NCI-H2196 treated with DMSO at 0.1 percent for 48 hours (cell line): ENCODE measurements around the gene SDK2.

Experiments used
- DNase-seq: peaks from one replicate; lab custom pipeline; 2025; ENCODE audit not compliant: unreplicated experiment; lab: John Stamatoyannopoulos, UW

SDK2 gene

GRCh38 chr17:73431401-73432205 is 212.6 kb downstream of the SDK2 start:
- DNase-seq, result no peak

- DNase-seq, result no peak
Measured at GRCh38 chr17:73430848-73431247, 213.4 kb downstream of the SDK2 start.

- DNase-seq, result no peak
Measured at GRCh38 chr17:73430165-73430680, 214.0 kb downstream of the SDK2 start.

- DNase-seq, result peak; percentile 60
Measured at GRCh38 chr17:73429440-73430164, 214.6 kb downstream of the SDK2 start.

- DNase-seq, result no peak
Measured at GRCh38 chr17:73427198-73427597, 217.0 kb downstream of the SDK2 start.

GRCh38 chr17:73424571-73424970 is 219.7 kb downstream of the SDK2 start:
- DNase-seq, result no peak

GRCh38 chr17:73423806-73424205 is 220.4 kb downstream of the SDK2 start:
- DNase-seq, result no peak

GRCh38 chr17:73423159-73423715 is 221.0 kb downstream of the SDK2 start:
- DNase-seq, result no peak

GRCh38 chr17:73422121-73422520 is 222.1 kb downstream of the SDK2 start:
- DNase-seq, result no peak

GRCh38 chr17:73420897-73421296 is 223.3 kb downstream of the SDK2 start:
- no peak for DNase-seq

- DNase-seq, result no peak
Measured at GRCh38 chr17:73419881-73420280, 224.4 kb downstream of the SDK2 start.

GRCh38 chr17:73419051-73419450 is 225.2 kb downstream of the SDK2 start:
- DNase-seq, result no peak

GRCh38 chr17:73415782-73416181 is 228.5 kb downstream of the SDK2 start:
- DNase-seq, result no peak

GRCh38 chr17:73414171-73414955 is 229.9 kb downstream of the SDK2 start:
- DNase-seq, result no peak

GRCh38 chr17:73412914-73413313 is 231.3 kb downstream of the SDK2 start:
- no peak for DNase-seq

GRCh38 chr17:73411313-73411747 is 232.9 kb downstream of the SDK2 start:
- DNase-seq, result no peak

- DNase-seq, result no peak
Measured at GRCh38 chr17:73410586-73411312, 233.5 kb downstream of the SDK2 start.

- no peak for DNase-seq
Measured at GRCh38 chr17:73404246-73404645, 240.0 kb downstream of the SDK2 start.

GRCh38 chr17:73402466-73402865 is 241.8 kb downstream of the SDK2 start:
- no peak for DNase-seq

- DNase-seq, result no peak
Measured at GRCh38 chr17:73401911-73402310, 242.3 kb downstream of the SDK2 start.
